Hepatocyte (in vitro differentiated cells): ENCODE results near the gene ZNF750. TPM values are rescaled to one million over a fixed set of nuclear protein-coding genes. Genes with fewer than 3 reads are reported as not detected.

Source experiments
- DNase-seq: peaks from one replicate; pipeline ENCODE4 v3.0.0-alpha.2; 2016; ENCODE audit warnings: low spot score
- H2AFZ ChIP-seq: fragments of 200-600 bp; sonication (generic); 2 replicates; pipeline ENCODE4 v1.6.0; 2016; ENCODE audit warnings: antibody characterized with exemption, mild to moderate bottlenecking
- H3K27ac ChIP-seq: fragments of 200-600 bp; sonication (generic); 2 replicates; pipeline ENCODE4 v1.5.1; 2016; ENCODE audit warnings: mild to moderate bottlenecking
- H3K27me3 ChIP-seq: fragments of 200-600 bp; sonication (generic); 2 replicates; pipeline ENCODE4 v1.6.1; 2016
- H3K36me3 ChIP-seq: fragments of 200-600 bp; sonication (generic); replicated peaks from 2 replicates; pipeline ENCODE4 v1.5.1; 2016; ENCODE audit warnings: low read depth; ENCODE audit not compliant: insufficient read depth
- H3K4me1 ChIP-seq: fragments of 200-600 bp; sonication (generic); 2 replicates; pipeline ENCODE4 v1.5.1; 2016; ENCODE audit warnings: mild to moderate bottlenecking, moderate library complexity; ENCODE audit not compliant: insufficient read depth
- H3K4me2 ChIP-seq: fragments of 200-600 bp; sonication (generic); 2 replicates; pipeline ENCODE4 v1.6.0; 2016
- H3K4me3 ChIP-seq: fragments of 200-600 bp; sonication (generic); 2 replicates; pipeline ENCODE4 v1.5.1; 2016; ENCODE audit warnings: mild to moderate bottlenecking
- H3K79me2 ChIP-seq: fragments of 200-600 bp; sonication (generic); 2 replicates; pipeline ENCODE4 v1.6.0; 2017; ENCODE audit warnings: mild to moderate bottlenecking
- H3K9me2 ChIP-seq: fragments of 200-600 bp; sonication (generic); replicated peaks from 2 replicates; pipeline ENCODE4 v1.6.0; 2017; ENCODE audit warnings: mild to moderate bottlenecking; ENCODE audit not compliant: insufficient read depth
- H3K9me3 ChIP-seq: fragments of 200-600 bp; sonication (generic); 2 replicates; pipeline ENCODE4 v1.5.1; 2016; ENCODE audit warnings: low read depth, mild to moderate bottlenecking
- H4K20me1 ChIP-seq: fragments of 200-600 bp; sonication (generic); 2 replicates; pipeline ENCODE4 v1.6.0; 2016; ENCODE audit warnings: mild to moderate bottlenecking; ENCODE audit not compliant: insufficient read depth, poor library complexity, severe bottlenecking
- EZH2 ChIP-seq: fragments of 200-600 bp; sonication (generic); IDR thresholded peaks from 2 replicates; pipeline ENCODE4 v1.6.1; 2016; ENCODE audit warnings: antibody characterized with exemption, mild to moderate bottlenecking, borderline replicate concordance
- EZH2phosphoT487 ChIP-seq: fragments of 200-600 bp; sonication (generic); IDR thresholded peaks from one replicate; pipeline ENCODE4 v1.6.1; 2018; ENCODE audit warnings: antibody characterized with exemption, mild to moderate bottlenecking, low read depth, moderate library complexity; ENCODE audit not compliant: unreplicated experiment, severe bottlenecking
- WGBS: methylation state at CpG from one replicate; pipeline ENCODE4 v1.1.6; 2016; ENCODE audit warnings: low lambda C conversion rate; ENCODE audit errors: missing lambda C conversion rate; 5-methylcytosine and 5-hydroxymethylcytosine counted together
- polyA plus RNA-seq: library from polyadenylated mRNA; unstranded; fragments of >200 nt; fragmentation: Nextera tagmentation; extraction: Ambion mirVana; gene quantifications from 2 replicates; pipeline ENCODE4 v1.2.1, GENCODE V29; 2016
- total RNA-seq: library from RNA; depleted of rRNA; stranded (reverse); fragments of >200 nt; gene quantifications from 2 replicates; pipeline ENCODE4 v1.2.3, GENCODE V29; 2014
- TF ChIP-seq, protein P1 (sequence below): fragments of 200-600 bp; sonication (generic); IDR thresholded peaks from 2 replicates; pipeline ENCODE4 v1.5.1; 2016; ENCODE audit warnings: antibody characterized with exemption, mild to moderate bottlenecking; ENCODE audit not compliant: poor library complexity

Gene ZNF750
- total and polyA plus RNA-seq, 2 experiments from 2014 or later = 0.27 to 2.1 TPM

DNA sequence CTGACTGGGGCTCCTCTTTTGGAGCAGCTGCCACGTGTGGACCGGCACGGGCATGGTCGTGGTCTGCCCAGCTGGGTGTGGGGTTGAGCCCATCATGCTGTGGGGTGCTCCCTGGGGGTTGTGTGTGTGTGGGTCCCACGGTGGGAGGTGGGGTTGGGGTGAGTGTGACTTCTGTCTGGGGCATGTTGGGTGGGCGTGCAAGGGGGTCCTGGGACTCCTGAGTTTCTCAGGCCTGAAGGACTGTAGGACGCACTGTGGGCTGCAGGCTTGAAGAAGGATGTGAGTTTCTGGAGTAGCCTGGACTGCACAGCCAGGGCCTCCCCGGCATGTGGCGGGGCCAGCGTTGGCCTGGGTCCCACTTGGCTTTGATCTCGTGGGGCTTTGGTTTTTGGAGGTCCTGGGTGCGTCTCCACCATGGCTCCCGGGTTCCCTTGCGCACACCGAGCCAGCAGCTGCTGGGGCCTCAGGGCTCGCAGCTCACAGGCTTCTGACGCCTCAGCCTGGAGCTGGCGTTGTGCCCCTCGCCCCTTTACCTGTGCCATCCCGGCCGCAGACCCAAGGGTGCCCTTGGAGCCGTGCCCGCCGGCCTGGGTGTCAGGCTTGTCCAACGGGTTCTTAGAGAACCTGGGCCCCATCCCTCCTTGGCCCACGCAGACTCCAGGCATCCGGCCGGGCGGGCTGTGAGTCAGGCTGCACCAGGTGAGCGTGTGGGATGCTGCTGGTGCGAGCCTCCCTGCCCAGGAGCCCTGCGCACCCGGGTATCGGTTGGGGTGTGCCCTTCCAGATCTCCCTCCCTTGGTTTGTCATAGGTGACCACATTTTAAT, 34.4 kb upstream of the ZNF750 start:
- Histone ChIP-seq H3K27ac (no peak overlapping the region), H2AFZ (no peak overlapping the region), H3K9me3 (no peaks in the 10 kb centered on the region), H3K9me2 (no peaks in the 10 kb centered on the region), H3K79me2 (peaks cover 3% of the 10 kb centered on the region), H3K36me3 (no peaks in the 10 kb centered on the region), H3K4me3 (no peak overlapping the region), H4K20me1 (no peaks in the 10 kb centered on the region), H3K27me3 (no peaks in the 10 kb centered on the region), H3K4me1 (peaks cover 30% of the 10 kb centered on the region), H3K4me2 (no peak overlapping the region)
- TF ChIP-seq EZH2 (no peak), EZH2phosphoT487 (no peak)
- TF ChIP-seq, protein P1, sequence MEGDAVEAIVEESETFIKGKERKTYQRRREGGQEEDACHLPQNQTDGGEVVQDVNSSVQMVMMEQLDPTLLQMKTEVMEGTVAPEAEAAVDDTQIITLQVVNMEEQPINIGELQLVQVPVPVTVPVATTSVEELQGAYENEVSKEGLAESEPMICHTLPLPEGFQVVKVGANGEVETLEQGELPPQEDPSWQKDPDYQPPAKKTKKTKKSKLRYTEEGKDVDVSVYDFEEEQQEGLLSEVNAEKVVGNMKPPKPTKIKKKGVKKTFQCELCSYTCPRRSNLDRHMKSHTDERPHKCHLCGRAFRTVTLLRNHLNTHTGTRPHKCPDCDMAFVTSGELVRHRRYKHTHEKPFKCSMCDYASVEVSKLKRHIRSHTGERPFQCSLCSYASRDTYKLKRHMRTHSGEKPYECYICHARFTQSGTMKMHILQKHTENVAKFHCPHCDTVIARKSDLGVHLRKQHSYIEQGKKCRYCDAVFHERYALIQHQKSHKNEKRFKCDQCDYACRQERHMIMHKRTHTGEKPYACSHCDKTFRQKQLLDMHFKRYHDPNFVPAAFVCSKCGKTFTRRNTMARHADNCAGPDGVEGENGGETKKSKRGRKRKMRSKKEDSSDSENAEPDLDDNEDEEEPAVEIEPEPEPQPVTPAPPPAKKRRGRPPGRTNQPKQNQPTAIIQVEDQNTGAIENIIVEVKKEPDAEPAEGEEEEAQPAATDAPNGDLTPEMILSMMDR = no peak
- 95% methylated on average over 34 of the region's 34 CpGs for WGBS
- DNase-seq = no peak

- Histone ChIP-seq H4K20me1 (no peaks in the 10 kb centered on the region), H3K4me3 (no peak overlapping the region), H3K27ac (no peak overlapping the region), H3K4me2 (no peak overlapping the region), H3K36me3 (no peaks in the 10 kb centered on the region), H3K4me1 (peaks cover 30% of the 10 kb centered on the region), H2AFZ (no peak overlapping the region), H3K9me3 (no peaks in the 10 kb centered on the region), H3K9me2 (no peaks in the 10 kb centered on the region), H3K79me2 (peaks cover 4% of the 10 kb centered on the region), H3K27me3 (no peaks in the 10 kb centered on the region)
- TF ChIP-seq EZH2phosphoT487 = no peak
- TF ChIP-seq, protein P1 = no peak
- TF ChIP-seq EZH2 = no peak
- DNase-seq = no peak
- WGBS = 96% methylated on average over 19 of the region's 19 CpGs
These were observed 33.7 kb upstream of the ZNF750 start for GRCh38 chr17:82873521-82873920.

DNA sequence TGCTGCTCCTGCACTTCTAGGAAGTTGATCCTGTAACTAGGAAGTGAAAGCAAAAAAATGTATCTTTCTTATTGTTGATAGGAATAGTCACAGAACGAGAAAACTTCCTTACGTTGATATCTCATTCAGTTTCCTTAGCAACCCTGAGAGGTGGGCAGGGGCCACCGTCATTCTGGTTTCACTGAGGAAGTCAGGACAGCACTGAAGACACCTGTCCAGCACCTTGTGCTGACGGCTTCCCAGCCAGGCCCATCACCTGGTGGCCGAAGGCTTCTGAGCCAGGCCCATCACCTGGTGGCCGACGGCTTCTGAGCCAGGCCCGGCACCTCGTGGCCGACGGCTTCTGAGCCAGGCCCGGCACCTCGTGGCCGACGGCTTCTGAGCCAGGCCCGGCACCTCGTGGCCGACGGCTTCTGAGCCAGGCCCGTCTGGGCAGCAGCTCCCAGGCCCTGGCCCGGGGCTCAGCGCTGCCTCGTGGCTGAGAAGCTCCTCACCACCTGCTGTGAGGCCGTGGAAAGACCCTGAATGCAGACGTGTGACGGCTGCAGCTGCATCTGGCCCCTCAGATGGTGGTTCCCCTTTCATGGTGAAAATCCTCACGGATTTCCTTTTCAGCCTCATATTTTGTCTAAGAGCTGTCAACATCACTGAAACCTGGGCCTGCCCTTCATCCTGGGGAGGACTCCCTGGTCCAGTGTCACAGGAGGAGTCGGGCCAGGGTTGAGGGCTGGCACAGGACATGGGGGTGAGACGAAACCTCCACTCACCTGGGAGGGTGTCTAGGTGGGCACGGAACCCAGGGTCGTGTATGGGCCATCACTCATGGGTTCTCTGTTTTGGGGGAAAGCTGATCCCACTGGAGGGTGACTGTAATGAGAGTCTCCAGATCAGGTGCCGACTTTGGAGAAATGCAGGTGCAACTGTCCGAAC, 33.0 kb upstream of the ZNF750 start:
- Histone ChIP-seq H3K36me3 (no peaks in the 10 kb centered on the region), H3K27me3 (no peaks in the 10 kb centered on the region), H2AFZ (no peak overlapping the region), H4K20me1 (no peaks in the 10 kb centered on the region), H3K4me3 (no peak overlapping the region), H3K27ac (no peak overlapping the region), H3K4me2 (no peak overlapping the region), H3K9me2 (no peaks in the 10 kb centered on the region), H3K79me2 (peaks cover 4% of the 10 kb centered on the region), H3K9me3 (no peaks in the 10 kb centered on the region), H3K4me1 (peaks cover 30% of the 10 kb centered on the region)
- 94% methylated on average over 33 of the region's 33 CpGs for WGBS
- TF ChIP-seq EZH2 = no peak
- TF ChIP-seq, protein P1 = no peak
- TF ChIP-seq EZH2phosphoT487 = no peak
- DNase-seq = no peak
